Neural progenitor cell (in vitro differentiated cells): ENCODE measurements around the gene CAP2. TPM values are rescaled to one million over a fixed set of nuclear protein-coding genes. Genes with fewer than 3 reads are reported as not detected.
A peak's percentile ranks its signal among the peaks of the same experiment; 100 is the strongest.

Source experiments
- DNase-seq: peaks from one replicate; pipeline ENCODE4 v3.0.0-alpha.2; 2016; ENCODE audit warnings: low spot score
- H2AFZ ChIP-seq: fragments of 200-600 bp; sonication (generic); replicated peaks from 2 replicates; pipeline ENCODE4 v1.6.1; 2016; ENCODE audit warnings: antibody characterized with exemption
- H3F3A ChIP-seq: fragments of 200-600 bp; sonication (generic); 2 replicates; pipeline ENCODE4 v1.6.1; 2016; ENCODE audit warnings: antibody characterized with exemption, low read depth
- H3K27ac ChIP-seq: fragments of 200-600 bp; sonication (generic); 2 replicates; pipeline ENCODE4 v1.5.1; 2016; ENCODE audit warnings: mild to moderate bottlenecking
- H3K27me3 ChIP-seq: fragments of 200-600 bp; sonication (generic); 2 replicates; pipeline ENCODE4 v1.6.1; 2016; ENCODE audit warnings: mild to moderate bottlenecking, moderate library complexity
- H3K36me3 ChIP-seq: fragments of 200-600 bp; sonication (generic); 2 replicates; pipeline ENCODE4 v1.5.1; 2016
- H3K4me1 ChIP-seq: fragments of 200-600 bp; sonication (generic); 2 replicates; pipeline ENCODE4 v1.6.1; 2016; ENCODE audit warnings: mixed run types
- H3K4me2 ChIP-seq: fragments of 200-600 bp; sonication (generic); 2 replicates; pipeline ENCODE4 v1.6.1; 2016
- H3K4me3 ChIP-seq: fragments of 200-600 bp; sonication (generic); 2 replicates; pipeline ENCODE4 v1.5.1; 2016
- H3K79me2 ChIP-seq: fragments of 200-600 bp; sonication (generic); 2 replicates; pipeline ENCODE4 v1.6.1; 2016; ENCODE audit warnings: low read depth
- H3K9ac ChIP-seq: fragments of 200-600 bp; sonication (generic); 2 replicates; pipeline ENCODE4 v1.6.1; 2016
- H3K9me3 ChIP-seq: fragments of 200-600 bp; sonication (generic); 2 replicates; pipeline ENCODE4 v1.5.1; 2016; ENCODE audit warnings: low read depth
- H4K20me1 ChIP-seq: fragments of 200-600 bp; sonication (generic); 2 replicates; pipeline ENCODE4 v1.6.1; 2016; ENCODE audit warnings: low read depth
- H3K27ac Mint-ChIP-seq: 3 replicates; pipeline ENCODE4 v1.8.0; 2021; ENCODE audit warnings: mixed read lengths
- H3K27me3 Mint-ChIP-seq: 2 replicates; pipeline ENCODE4 v1.8.0; 2022; ENCODE audit warnings: low read depth, mild to moderate bottlenecking, inconsistent platforms, moderate library complexity, mixed read lengths; ENCODE audit not compliant: insufficient read depth
- H3K36me3 Mint-ChIP-seq: 3 replicates; pipeline ENCODE4 v1.8.0; 2021; ENCODE audit warnings: mixed read lengths
- H3K4me1 Mint-ChIP-seq: 3 replicates; pipeline ENCODE4 v1.8.0; 2021; ENCODE audit warnings: mixed read lengths
- H3K4me3 Mint-ChIP-seq: 3 replicates; pipeline ENCODE4 v1.8.0; 2021; ENCODE audit warnings: mild to moderate bottlenecking, moderate library complexity, mixed read lengths
- H3K9me3 Mint-ChIP-seq: 3 replicates; pipeline ENCODE4 v1.8.0; 2020; ENCODE audit warnings: mixed read lengths
- EZH2 ChIP-seq: fragments of 200-600 bp; sonication (generic); IDR thresholded peaks from 2 replicates; pipeline ENCODE4 v1.6.1; 2017; ENCODE audit warnings: antibody characterized with exemption, mild to moderate bottlenecking, moderate library complexity
- EZH2phosphoT487 ChIP-seq: fragments of 200-600 bp; sonication (generic); IDR thresholded peaks from 2 replicates; pipeline ENCODE4 v1.6.1; 2017; ENCODE audit warnings: antibody characterized with exemption
- total RNA-seq: library from RNA; depleted of rRNA; stranded (reverse); fragments of >200 nt; gene quantifications from 2 replicates; pipeline ENCODE4 v1.2.3, GENCODE V29; 2015; ENCODE audit warnings: low replicate concordance
- TF ChIP-seq, protein P1 (sequence below): fragments of 200-600 bp; sonication (generic); IDR thresholded peaks from 2 replicates; pipeline ENCODE4 v1.5.1; 2017; ENCODE audit warnings: antibody characterized with exemption, mild to moderate bottlenecking

CAP2 gene
- total RNA-seq, 1 donor from 2014 or later: 27.4 TPM

DNA sequence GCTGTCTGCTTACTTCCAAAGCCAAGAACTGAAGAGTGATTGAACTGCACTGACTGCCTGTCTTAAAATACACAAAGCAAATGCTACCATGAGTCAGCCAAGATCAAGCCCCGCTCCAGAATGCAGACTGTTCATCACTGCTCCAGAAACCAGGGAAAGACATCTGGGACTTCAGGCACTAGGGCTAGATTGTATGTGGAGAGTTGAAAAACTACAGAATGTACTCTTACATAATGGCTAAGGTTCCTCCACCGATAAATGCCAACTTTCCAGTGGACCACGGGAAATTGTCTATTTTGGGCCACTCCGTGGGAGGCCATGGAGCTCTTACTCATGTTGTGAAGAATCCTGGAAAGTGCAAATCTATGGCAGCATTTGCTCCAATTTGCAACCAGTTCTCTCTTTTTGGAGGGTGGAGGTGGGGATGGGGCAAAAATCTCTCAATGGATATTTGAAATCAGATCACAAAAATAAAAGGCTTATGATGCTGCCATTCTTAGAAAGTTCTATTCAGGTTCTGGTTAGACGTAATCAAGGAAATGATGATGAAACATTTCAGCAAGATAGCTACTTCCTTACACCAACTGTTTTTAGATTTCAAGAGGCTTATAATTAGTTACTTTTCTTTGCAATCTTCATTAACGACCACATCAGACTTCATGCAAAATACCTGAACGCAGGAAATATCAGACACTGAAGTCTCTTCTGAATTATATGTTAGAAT, 11.8 kb upstream of the CAP2 start:
- Histone ChIP-seq H3F3A (no peaks in the 10 kb centered on the region), H3K4me3 (no peak overlapping the region), H3K9me3 (no peaks in the 10 kb centered on the region), H3K9ac (no peak overlapping the region), H3K27ac (no peak overlapping the region), H3K4me2 (no peak overlapping the region), H3K4me1 (no peaks in the 10 kb centered on the region), H3K79me2 (no peaks in the 10 kb centered on the region), H3K36me3 (no peaks in the 10 kb centered on the region), H3K27me3 (no peaks in the 10 kb centered on the region), H4K20me1 (no peaks in the 10 kb centered on the region), H2AFZ (peak overlapping the region; percentile 26)
- Mint-ChIP-seq H3K27ac (no peak overlapping the region), H3K9me3 (peaks cover 5% of the 10 kb centered on the region), H3K4me1 (peaks cover 4% of the 10 kb centered on the region), H3K27me3 (peaks cover 2% of the 10 kb centered on the region), H3K4me3 (no peak overlapping the region), H3K36me3 (no peaks in the 10 kb centered on the region)
- no peak for DNase-seq
- TF ChIP-seq, protein P1, sequence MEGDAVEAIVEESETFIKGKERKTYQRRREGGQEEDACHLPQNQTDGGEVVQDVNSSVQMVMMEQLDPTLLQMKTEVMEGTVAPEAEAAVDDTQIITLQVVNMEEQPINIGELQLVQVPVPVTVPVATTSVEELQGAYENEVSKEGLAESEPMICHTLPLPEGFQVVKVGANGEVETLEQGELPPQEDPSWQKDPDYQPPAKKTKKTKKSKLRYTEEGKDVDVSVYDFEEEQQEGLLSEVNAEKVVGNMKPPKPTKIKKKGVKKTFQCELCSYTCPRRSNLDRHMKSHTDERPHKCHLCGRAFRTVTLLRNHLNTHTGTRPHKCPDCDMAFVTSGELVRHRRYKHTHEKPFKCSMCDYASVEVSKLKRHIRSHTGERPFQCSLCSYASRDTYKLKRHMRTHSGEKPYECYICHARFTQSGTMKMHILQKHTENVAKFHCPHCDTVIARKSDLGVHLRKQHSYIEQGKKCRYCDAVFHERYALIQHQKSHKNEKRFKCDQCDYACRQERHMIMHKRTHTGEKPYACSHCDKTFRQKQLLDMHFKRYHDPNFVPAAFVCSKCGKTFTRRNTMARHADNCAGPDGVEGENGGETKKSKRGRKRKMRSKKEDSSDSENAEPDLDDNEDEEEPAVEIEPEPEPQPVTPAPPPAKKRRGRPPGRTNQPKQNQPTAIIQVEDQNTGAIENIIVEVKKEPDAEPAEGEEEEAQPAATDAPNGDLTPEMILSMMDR: no peak
- no peak for TF ChIP-seq EZH2phosphoT487
- TF ChIP-seq EZH2: no peak

DNA sequence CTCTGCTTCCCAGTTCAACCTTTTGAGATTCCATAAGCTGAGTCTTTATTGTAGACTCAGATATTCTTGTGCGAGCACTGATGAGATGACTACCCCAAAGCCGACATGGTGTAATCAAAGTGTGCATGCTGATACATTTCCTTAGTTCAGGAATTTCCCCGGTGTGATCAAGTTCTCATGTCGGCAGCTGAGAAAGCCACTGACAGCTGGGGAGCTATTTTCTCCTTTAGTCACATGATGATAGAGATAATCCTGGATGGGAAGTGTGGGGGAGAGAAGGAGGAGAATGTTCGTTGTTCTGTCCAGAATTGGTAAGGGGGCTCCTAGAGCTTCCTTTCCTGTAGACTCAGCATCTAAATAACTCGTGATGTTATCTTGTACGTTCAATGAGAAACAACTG, 7.7 kb upstream of the CAP2 start:
- Mint-ChIP-seq H3K27me3 (peaks cover 4% of the 10 kb centered on the region), H3K4me3 (no peak overlapping the region), H3K36me3 (no peaks in the 10 kb centered on the region), H3K27ac (no peak overlapping the region), H3K9me3 (no peaks in the 10 kb centered on the region), H3K4me1 (peaks cover 4% of the 10 kb centered on the region)
- H3K4me3 ChIP-seq: no peak overlapping the region
- no peak for TF ChIP-seq EZH2phosphoT487
- no peak for DNase-seq
- no peaks in the 10 kb centered on the region for H3K27me3 ChIP-seq
- H3K4me1 ChIP-seq: no peaks in the 10 kb centered on the region
- H3F3A ChIP-seq: no peaks in the 10 kb centered on the region
- no peaks in the 10 kb centered on the region for H4K20me1 ChIP-seq
- no peak overlapping the region for H3K27ac ChIP-seq
- peak overlapping the region; percentile 37 for H2AFZ ChIP-seq
- no peaks in the 10 kb centered on the region for H3K79me2 ChIP-seq
- no peaks in the 10 kb centered on the region for H3K9me3 ChIP-seq
- H3K9ac ChIP-seq: no peak overlapping the region
- H3K36me3 ChIP-seq: no peaks in the 10 kb centered on the region
- no peak overlapping the region for H3K4me2 ChIP-seq

DNA sequence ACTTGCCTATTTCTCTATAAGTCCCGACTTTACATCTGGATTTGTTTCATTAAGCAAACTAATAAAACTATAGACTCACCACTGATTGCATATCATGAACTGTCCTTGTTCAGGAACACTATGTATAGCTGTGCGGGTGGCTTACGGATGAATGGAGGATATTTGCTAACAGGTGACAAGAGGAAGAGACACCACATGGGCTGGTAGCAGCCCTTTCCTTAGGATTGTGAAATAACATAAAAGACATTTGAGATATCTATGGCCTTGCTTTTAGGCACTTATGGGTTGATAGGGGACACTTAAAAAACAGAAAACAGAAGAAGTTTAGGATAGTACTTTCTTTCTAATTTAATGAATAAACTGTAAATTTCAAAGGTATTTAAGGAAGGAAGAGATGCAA, 5.0 kb upstream of the CAP2 start:
- H3K27me3 Mint-ChIP-seq: peaks cover 2% of the 10 kb centered on the region
- H3K9me3 Mint-ChIP-seq: no peaks in the 10 kb centered on the region
- Histone ChIP-seq H3K27me3 (no peaks in the 10 kb centered on the region), H3F3A (no peaks in the 10 kb centered on the region), H3K9me3 (no peaks in the 10 kb centered on the region), H3K4me1 (peaks cover 9% of the 10 kb centered on the region), H3K36me3 (no peaks in the 10 kb centered on the region), H2AFZ (no peak overlapping the region), H3K9ac (no peak overlapping the region), H3K27ac (no peak overlapping the region), H4K20me1 (no peaks in the 10 kb centered on the region), H3K4me2 (no peak overlapping the region), H3K4me3 (no peak overlapping the region), H3K79me2 (no peaks in the 10 kb centered on the region)
- TF ChIP-seq, protein P1: no peak
- TF ChIP-seq EZH2 (no peak), EZH2phosphoT487 (no peak)
- H3K4me1 Mint-ChIP-seq: peaks cover 13% of the 10 kb centered on the region
- H3K4me3 Mint-ChIP-seq: no peak overlapping the region
- H3K27ac Mint-ChIP-seq: no peak overlapping the region
- DNase-seq: no peak
- H3K36me3 Mint-ChIP-seq: no peaks in the 10 kb centered on the region

DNA sequence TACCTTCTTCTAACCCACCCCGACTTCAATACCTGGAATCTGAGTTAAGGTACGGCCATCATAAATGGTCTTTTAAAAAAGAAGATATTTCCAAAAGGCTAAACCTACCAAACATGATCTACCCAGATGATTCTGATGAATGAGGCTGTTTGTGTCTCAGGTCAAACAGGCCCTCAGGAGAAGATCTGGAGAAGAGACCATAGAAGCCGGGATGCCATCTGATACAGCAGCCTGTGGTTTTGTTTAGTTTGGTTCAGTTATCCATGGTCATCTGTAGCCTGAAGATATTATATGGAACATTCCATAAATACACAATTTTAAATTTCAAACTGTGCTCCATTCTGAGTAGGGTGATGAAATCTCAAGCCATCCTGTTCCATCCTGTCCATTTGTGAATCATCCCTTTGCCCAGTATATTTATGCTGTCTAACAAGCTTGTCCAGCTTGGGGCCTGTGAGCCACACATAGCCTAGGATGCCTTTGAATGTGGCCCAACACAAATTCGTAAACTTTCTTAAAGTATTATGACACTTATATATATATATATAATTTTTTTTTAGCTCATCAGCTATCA, 4.0 kb upstream of the CAP2 start:
- H3K27ac Mint-ChIP-seq: no peak overlapping the region
- no peak overlapping the region for H3K9ac ChIP-seq
- peaks cover 5% of the 10 kb centered on the region for H3K27me3 Mint-ChIP-seq

More for the DNA sequence above, 4.0 kb upstream of the CAP2 start:
- no peak overlapping the region for H3K4me3 ChIP-seq
- Mint-ChIP-seq H3K4me1 (peaks cover 17% of the 10 kb centered on the region), H3K36me3 (no peaks in the 10 kb centered on the region), H3K9me3 (no peaks in the 10 kb centered on the region), H3K4me3 (no peak overlapping the region)
- TF ChIP-seq, protein P1: no peak
- TF ChIP-seq EZH2phosphoT487: no peak
- TF ChIP-seq EZH2: no peak
- no peaks in the 10 kb centered on the region for H4K20me1 ChIP-seq
- no peak overlapping the region for H3K4me2 ChIP-seq
- peaks cover 10% of the 10 kb centered on the region for H3K4me1 ChIP-seq
- H2AFZ ChIP-seq: no peak overlapping the region
- no peaks in the 10 kb centered on the region for H3K9me3 ChIP-seq
- no peaks in the 10 kb centered on the region for H3K36me3 ChIP-seq
- H3F3A ChIP-seq: peaks cover 1% of the 10 kb centered on the region
- H3K27me3 ChIP-seq: no peaks in the 10 kb centered on the region
- no peak overlapping the region for H3K27ac ChIP-seq
- DNase-seq: no peak
- H3K79me2 ChIP-seq: peaks cover 2% of the 10 kb centered on the region
